Renal cortex interstitium (tissue), 11 donors: Measurements from ENCODE around the gene KLRC3. TPM values are rescaled to one million over a fixed set of nuclear protein-coding genes. Genes with fewer than 3 reads are reported as not detected.
"Not testable (repeated sequence)": the region's sequence is repeated elsewhere in the genome, so short reads cannot be mapped to it uniquely, and the experiment has no call there.

Experiments
- DNase-seq, 11 donors: peaks; one replicate each; pipeline ENCODE4 v3.0.0-alpha.2; 2013; ENCODE audit warnings: low read depth in 9 of 11, low spot score in 4 of 11; ENCODE audit errors: extremely low read depth in 1 of 11
- polyA plus RNA-seq, 3 donors: library from polyadenylated mRNA; unstranded; fragments of 120-200 nt; gene quantifications; one replicate each; pipeline ENCODE4 v1.2.1, GENCODE V29; 2013; ENCODE audit not compliant: insufficient read length in 3 of 3

The KLRC3 gene
- polyA plus RNA-seq, 3 donors = not detected

DNA sequence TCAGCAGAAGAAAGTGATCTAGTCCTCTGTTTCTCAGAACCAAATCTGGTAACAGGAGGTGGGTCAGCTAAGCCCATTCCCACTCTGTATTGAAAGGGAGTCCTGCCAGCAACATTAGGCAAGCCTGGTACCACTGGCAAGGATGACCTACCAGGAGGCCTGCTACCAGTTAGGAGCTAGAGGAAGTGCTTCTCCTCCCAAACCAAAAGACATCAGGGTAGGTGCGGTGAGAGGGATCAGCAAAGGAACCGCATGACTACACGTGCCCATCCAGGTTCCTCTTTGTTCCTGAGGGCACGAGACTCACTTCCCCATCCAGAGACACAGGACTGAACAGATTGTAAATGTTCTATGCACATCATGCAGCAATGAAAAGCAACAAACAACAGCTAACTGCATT lies 13.7 kb downstream of the KLRC3 start:
- DNase-seq = no peak

GRCh38 chr12:10405294-10405693 lies 15.1 kb downstream of the KLRC3 start:
- DNase-seq = no peak

DNA sequence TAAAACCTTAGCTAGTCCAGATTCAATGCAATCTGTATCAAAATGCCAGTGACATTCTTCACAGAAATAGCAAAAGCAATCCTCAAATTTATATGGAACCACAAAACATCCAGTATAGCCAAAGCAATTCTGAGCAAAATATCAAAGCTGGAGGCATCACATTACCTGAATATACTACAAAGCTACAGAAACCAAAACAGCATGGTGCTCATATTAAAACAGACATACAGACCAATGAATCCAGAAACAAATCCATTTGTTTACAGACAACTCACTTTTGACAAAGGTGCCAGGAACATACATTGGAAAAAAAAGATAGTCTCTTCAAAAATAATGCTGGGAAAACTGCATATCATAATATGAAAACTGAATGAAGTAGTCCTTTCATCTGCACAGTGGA lies 15.6 kb downstream of the KLRC3 start:
- DNase-seq = no peak

DNA sequence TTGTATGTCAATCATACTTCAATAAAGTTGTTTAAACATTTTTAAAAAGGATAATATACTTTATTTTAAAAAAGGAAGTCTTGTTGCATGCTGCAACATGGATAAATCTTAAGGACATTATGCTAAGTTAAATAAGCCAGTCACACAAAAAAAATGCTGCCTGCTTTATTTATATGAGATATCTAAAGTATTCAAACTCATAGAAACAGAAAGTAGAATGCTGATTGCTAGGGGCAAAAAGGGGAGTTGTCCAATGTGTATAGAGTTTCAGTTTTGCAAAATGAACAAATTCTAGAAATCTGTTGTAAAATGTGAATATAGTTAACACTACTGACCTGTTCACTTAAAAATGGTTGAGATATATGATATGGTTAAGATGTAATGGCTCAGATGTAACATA lies 19.6 kb downstream of the KLRC3 start:
- DNase-seq = no peak

GRCh38 chr12:10398168-10398567 lies 22.2 kb downstream of the KLRC3 start:
- DNase-seq = no peak

DNA sequence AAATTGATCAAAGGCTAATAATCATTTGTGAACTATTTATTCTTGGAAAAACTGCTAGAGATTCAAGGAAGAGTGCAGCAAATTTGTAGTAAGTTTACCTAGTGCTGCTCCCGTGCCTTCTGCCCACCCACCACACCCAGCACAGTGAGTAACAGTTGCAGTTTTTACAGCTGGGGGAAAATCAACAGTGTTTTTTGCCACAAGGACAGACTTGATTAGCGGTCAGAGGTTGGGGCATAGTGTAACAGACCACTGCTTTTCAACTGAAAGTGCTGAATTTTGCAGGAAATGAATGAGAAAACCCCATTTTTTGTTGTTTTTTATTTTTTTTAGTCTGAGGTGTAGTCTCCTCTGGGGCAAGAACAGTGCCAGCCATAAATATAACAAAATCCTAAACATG lies 23.1 kb downstream of the KLRC3 start:
- no peak for DNase-seq

GRCh38 chr12:10396176-10396575 lies 24.2 kb downstream of the KLRC3 start:
- DNase-seq = not testable (repeated sequence)

DNA sequence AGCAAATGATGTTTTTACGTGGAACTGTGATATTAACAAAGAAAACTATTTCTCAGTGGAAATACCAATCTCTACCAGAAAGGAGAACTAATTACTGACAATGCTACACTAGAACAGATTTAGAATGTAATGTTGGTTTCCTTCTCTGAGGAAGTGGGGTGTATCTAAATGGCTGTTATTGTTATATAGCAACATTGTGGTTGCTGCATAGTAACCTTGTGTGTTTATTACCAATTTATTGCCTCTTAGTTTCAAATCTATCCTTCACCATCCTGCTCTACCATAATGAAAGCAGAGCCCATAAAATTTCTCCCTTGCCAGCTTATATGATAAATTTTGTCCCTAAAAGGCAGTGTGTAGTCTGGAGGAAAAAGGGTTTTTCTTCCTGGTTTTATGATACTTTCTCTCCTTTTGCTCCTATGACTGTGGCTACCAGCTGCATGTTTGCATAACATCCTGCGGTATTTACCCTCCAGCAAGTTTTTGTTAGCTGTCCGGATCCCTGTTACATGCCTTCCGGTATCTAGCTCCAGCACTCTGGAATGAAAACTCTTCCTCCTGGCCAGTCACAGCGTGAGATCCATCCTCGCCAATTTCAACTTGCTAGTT lies 24.9 kb downstream of the KLRC3 start:
- peak in 2 of 11 donors; percentile 6 to 22 for DNase-seq

GRCh38 chr12:10394531-10395152 lies 25.8 kb downstream of the KLRC3 start:
- not testable (repeated sequence) for DNase-seq

DNA sequence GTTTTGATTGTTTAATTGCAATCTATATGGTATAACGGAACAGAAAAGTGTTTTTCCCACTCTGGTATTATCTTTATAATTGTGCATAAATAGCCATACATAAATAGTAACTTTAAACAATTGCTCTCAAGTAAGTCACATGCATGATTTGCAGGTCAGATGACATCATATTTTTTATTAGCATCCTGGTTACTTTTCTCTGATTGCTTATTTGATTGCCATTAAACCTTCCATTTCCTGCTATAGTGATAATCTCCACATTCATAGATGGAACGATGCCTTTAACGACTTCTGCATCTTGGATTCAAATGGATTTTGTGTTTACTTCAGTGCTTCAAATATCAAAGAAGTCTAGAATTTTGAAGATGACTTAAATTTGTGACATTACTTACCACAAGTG lies 27.1 kb downstream of the KLRC3 start:
- no peak for DNase-seq

DNA sequence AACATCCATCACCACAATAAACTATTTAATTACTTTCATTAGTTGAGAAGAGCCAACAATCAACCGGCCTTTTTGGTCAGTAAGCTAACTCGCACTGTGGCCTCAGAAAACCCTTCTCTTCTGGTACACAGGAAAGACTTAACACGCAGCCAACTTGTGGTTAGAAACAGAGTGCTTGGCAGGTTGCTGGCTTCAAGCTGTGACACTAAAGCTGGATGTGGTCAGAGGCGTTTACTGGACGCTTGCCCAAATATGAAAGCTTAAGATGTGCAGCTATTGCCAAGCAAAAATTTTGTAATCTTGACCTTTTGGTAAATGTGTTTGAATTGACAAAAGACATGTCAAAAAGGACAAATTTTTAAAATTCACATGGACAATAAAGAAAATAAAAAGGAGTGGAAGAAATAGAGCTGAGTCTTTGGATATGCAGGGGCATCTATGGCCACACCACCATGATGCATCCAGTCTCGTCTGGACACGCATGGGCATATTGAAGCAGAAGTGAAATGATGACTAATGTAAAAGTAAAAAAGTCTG lies 27.9 kb downstream of the KLRC3 start:
- DNase-seq = no peak

DNA sequence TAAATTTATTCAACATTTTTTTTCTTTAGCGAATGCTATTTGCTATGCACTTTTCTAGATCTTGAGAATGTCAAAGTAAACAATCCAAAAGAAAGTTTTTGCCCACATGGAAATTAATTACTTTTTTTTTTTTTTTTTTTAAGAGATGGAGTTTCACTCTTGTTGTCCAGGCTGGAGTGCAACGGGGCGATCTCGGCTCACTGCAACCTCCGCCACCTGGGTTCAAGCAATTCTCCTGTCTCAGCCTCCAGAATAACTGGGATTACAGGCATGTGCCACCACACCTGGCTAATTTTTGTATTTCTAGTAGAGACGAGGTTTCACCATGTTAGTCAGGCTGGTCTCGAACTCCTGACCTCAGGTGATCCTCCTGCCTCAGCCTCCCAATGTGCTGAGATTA lies 29.4 kb downstream of the KLRC3 start:
- DNase-seq = not testable (repeated sequence)

GRCh38 chr12:10389904-10390303 lies 30.5 kb downstream of the KLRC3 start, which contains the start of gene KLRK1:
Gene KLRK1 (minus strand): TSS chr12:10390041. CDS start chr12:10388810, 1,231 bp downstream.
- no peak for DNase-seq

GRCh38 chr12:10388624-10389413 lies 31.6 kb downstream of the KLRC3 start:
- no peak for DNase-seq

- DNase-seq = not testable (repeated sequence)
These were observed 32.9 kb downstream of the KLRC3 start for GRCh38 chr12:10387498-10387897.

GRCh38 chr12:10386857-10387256 lies 33.5 kb downstream of the KLRC3 start:
- DNase-seq = no peak

GRCh38 chr12:10385166-10385613 lies 35.2 kb downstream of the KLRC3 start:
- DNase-seq = no peak

GRCh38 chr12:10384191-10384590 lies 36.2 kb downstream of the KLRC3 start:
- no peak for DNase-seq

GRCh38 chr12:10381928-10382628 lies 38.3 kb downstream of the KLRC3 start:
- DNase-seq = no peak
